ENCODE data around the gene MAPKAPK3. TPM values are rescaled to one million over a fixed set of nuclear protein-coding genes. Genes with fewer than 3 reads are reported as not detected.

Gene MAPKAPK3
- total RNA-seq, 4 donors from 2014 or later: 25.8 to 57.8 (median 29.2) TPM

- no peak for TF ChIP-seq CTCF (IDR thresholded peaks at IDR 0.05; ENCODE audit: low read depth)
Observed at GRCh38 chr3:50648313-50648712, 31.4 kb downstream of the MAPKAPK3 start.

GRCh38 chr3:50648944-50649343 lies 32.0 kb downstream of the MAPKAPK3 start:
- no peak for TF ChIP-seq CTCF (IDR thresholded peaks at IDR 0.05; ENCODE audit: low read depth)

GRCh38 chr3:50649451-50649931 lies 32.5 kb downstream of the MAPKAPK3 start:
- no peak for TF ChIP-seq CTCF (IDR thresholded peaks at IDR 0.05; ENCODE audit: low read depth)

GRCh38 chr3:50650018-50650417 lies 33.1 kb downstream of the MAPKAPK3 start:
- TF ChIP-seq CTCF (IDR thresholded peaks at IDR 0.05; ENCODE audit: low read depth): no peak

- TF ChIP-seq CTCF (IDR thresholded peaks at IDR 0.05; ENCODE audit: low read depth): no peak
Observed at GRCh38 chr3:50651445-50651844, 34.5 kb downstream of the MAPKAPK3 start.

GRCh38 chr3:50651920-50652529 lies 35.1 kb downstream of the MAPKAPK3 start:
- no peak for TF ChIP-seq CTCF (IDR thresholded peaks at IDR 0.05; ENCODE audit: low read depth)

- no peak for TF ChIP-seq CTCF (IDR thresholded peaks at IDR 0.05; ENCODE audit: low read depth)
Observed at GRCh38 chr3:50652709-50653108, 35.8 kb downstream of the MAPKAPK3 start.

Measured in subcutaneous adipose tissue (tissue), 4 donors.